Right renal pelvis (tissue), 4 donors: ENCODE results near the gene CCND2. TPM values are rescaled to one million over a fixed set of nuclear protein-coding genes. Genes with fewer than 3 reads are reported as not detected.

Source experiments
- polyA plus RNA-seq, 4 donors: library from polyadenylated mRNA; unstranded; fragments of 120-200 nt; gene quantifications; one replicate each; pipeline ENCODE4 v1.2.1, GENCODE V29; 2013; ENCODE audit not compliant: insufficient read length in 4 of 4

Gene CCND2
- polyA plus RNA-seq, 4 donors, result 43.7 to 52.6 (median 47.1) TPM

Other genes with a start within 250 kb of the CCND2 start
- gene TIGAR, start 47.5 kb downstream of the CCND2 start, polyA plus RNA-seq, result 10 to 100 TPM in 1 of 4 donors, 1 to 10 TPM in 3; 7.4 to 11.8 (median 8.3) TPM
- under 1 TPM; 0.06 to 0.12 (median 0.07) TPM for gene FGF23, start 106.0 kb downstream of the CCND2 start, polyA plus RNA-seq
- under 1 TPM in 1 of 4 donors, not detected in 3; 0.10 TPM for gene FGF6, start 172.1 kb downstream of the CCND2 start, polyA plus RNA-seq